Tibial artery (tissue), 4 donors: ENCODE results near the gene RPTOR.

Experiments used
- DNase-seq, 2 donors: peaks; one replicate each; pipeline ENCODE4 v3.0.0-alpha.2; 2019
- H3K27ac ChIP-seq, 2 donors: fragments of 200-600 bp; sonication (generic) in 1 of 2; 1 replicate in 1 of 2; 2 replicates in 1 of 2; pipeline ENCODE4 v1.5.1; 2018 to 2019; ENCODE audit warnings: mild to moderate bottlenecking in 1 of 2
- H3K27me3 ChIP-seq, 2 donors: fragments of 200-600 bp; sonication (generic) in 1 of 2; one replicate each; pipeline versions ENCODE4 v1.5.1 to v1.6.0; 2016 to 2019
- H3K36me3 ChIP-seq, 3 donors: fragments of 200-600 bp; sonication (generic) in 2 of 3; one replicate each; pipeline ENCODE4 v1.5.1; 2016 to 2019; ENCODE audit warnings: mild to moderate bottlenecking in 2 of 3
- H3K4me1 ChIP-seq, 4 donors: fragments of 200-600 bp; sonication (generic) in 2 of 4; 1 replicate in 3 of 4; 2 replicates in 1 of 4; pipeline ENCODE4 v1.5.1; 2016 to 2019
- H3K4me3 ChIP-seq, 2 donors: fragments of 200-600 bp; sonication (generic) in 1 of 2; 1 replicate in 1 of 2; 2 replicates in 1 of 2; pipeline ENCODE4 v1.5.1; 2018 to 2019; ENCODE audit warnings: mild to moderate bottlenecking in 2 of 2
- H3K9me3 ChIP-seq, 3 donors: fragments of 200-600 bp; sonication (generic) in 1 of 3; one replicate each; pipeline ENCODE4 v1.5.1; 2016 to 2019
- intact Hi-C: fragments of 100-400 bp; cut with DNase I; formaldehyde crosslinking; loops from one replicate; pipeline ENCODE4 v1.15.0; 2023; ENCODE audit warnings: low total_unique reads
- TF ChIP-seq, protein P1 (sequence below), 2 experiments: fragments of 200-600 bp in 1 of 2; fragments of 450-650 bp in 1 of 2; IDR thresholded peaks; one replicate each; pipeline ENCODE4 v1.5.1; 2017 to 2019; ENCODE audit warnings: antibody characterized with exemption in 2 of 2, mild to moderate bottlenecking in 1 of 2, moderate library complexity in 1 of 2

Gene RPTOR, protein sequence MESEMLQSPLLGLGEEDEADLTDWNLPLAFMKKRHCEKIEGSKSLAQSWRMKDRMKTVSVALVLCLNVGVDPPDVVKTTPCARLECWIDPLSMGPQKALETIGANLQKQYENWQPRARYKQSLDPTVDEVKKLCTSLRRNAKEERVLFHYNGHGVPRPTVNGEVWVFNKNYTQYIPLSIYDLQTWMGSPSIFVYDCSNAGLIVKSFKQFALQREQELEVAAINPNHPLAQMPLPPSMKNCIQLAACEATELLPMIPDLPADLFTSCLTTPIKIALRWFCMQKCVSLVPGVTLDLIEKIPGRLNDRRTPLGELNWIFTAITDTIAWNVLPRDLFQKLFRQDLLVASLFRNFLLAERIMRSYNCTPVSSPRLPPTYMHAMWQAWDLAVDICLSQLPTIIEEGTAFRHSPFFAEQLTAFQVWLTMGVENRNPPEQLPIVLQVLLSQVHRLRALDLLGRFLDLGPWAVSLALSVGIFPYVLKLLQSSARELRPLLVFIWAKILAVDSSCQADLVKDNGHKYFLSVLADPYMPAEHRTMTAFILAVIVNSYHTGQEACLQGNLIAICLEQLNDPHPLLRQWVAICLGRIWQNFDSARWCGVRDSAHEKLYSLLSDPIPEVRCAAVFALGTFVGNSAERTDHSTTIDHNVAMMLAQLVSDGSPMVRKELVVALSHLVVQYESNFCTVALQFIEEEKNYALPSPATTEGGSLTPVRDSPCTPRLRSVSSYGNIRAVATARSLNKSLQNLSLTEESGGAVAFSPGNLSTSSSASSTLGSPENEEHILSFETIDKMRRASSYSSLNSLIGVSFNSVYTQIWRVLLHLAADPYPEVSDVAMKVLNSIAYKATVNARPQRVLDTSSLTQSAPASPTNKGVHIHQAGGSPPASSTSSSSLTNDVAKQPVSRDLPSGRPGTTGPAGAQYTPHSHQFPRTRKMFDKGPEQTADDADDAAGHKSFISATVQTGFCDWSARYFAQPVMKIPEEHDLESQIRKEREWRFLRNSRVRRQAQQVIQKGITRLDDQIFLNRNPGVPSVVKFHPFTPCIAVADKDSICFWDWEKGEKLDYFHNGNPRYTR (N-terminal part only)

DNA sequence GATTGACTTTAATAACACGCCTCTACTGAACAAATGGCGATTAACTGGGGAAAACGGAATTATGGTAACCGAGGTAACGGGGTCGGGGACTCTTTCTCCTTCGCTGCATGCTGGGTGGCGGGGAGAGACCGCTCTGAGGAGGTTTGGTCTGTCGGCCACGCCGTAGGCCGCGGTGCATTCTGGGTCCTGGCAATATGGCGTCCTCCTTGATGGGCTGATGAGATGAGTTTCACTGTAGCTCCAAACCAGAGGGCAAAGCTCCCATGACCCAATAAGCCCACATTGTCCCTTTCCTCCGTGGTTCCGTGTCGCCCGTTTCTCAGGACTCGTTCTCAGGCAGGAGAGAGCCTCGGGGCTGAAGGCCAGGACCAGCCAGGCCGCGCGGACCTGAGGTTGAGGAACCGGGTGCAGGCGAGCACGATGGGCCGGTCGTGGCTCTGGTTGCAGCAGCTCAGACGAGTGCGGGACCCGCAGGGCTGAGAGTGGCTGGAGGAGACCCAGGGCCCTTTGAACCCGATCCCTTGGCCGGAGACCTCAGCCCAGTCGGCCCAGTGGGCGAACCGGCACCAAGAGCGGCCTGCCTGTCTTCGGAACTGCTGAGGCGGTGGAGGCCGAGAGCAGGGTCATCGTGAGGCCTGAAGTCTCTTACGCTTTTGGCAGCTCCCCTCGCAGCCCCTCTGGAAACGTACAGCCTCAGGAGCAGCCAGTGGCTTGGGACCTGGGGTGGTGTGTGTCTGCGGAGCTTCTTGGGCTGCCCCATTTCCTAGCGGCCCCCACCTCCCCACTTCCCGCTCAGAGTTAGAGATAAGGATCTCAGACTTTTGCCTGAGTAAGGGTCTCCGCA lies at the start of gene RPTOR:
Gene RPTOR (plus strand): TSS at position 184 of the 844 bp plus-strand sequence. CDS start 792 bp downstream, outside the sequence.
- DNase-seq, result peak; percentile 88 to 91
- Histone ChIP-seq H3K27ac (peak within 1 kb of the TSS; percentile 62 to 73), H3K36me3 (no peaks in the 10 kb centered on the region), H3K4me3 (peak within 1 kb of the TSS; percentile 75 to 83), H3K9me3 (no peaks in the 10 kb centered on the region), H3K4me1 (peaks cover 0 to 27% (median 18%) of the 10 kb centered on the region in 4 donors), H3K27me3 (peaks cover 0 to 27% of the 10 kb centered on the region in 2 donors)
- TF ChIP-seq, protein P1, sequence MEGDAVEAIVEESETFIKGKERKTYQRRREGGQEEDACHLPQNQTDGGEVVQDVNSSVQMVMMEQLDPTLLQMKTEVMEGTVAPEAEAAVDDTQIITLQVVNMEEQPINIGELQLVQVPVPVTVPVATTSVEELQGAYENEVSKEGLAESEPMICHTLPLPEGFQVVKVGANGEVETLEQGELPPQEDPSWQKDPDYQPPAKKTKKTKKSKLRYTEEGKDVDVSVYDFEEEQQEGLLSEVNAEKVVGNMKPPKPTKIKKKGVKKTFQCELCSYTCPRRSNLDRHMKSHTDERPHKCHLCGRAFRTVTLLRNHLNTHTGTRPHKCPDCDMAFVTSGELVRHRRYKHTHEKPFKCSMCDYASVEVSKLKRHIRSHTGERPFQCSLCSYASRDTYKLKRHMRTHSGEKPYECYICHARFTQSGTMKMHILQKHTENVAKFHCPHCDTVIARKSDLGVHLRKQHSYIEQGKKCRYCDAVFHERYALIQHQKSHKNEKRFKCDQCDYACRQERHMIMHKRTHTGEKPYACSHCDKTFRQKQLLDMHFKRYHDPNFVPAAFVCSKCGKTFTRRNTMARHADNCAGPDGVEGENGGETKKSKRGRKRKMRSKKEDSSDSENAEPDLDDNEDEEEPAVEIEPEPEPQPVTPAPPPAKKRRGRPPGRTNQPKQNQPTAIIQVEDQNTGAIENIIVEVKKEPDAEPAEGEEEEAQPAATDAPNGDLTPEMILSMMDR (IDR thresholded peaks at IDR 0.05), result no peak
- intact Hi-C loops, result no loop called here

DNA sequence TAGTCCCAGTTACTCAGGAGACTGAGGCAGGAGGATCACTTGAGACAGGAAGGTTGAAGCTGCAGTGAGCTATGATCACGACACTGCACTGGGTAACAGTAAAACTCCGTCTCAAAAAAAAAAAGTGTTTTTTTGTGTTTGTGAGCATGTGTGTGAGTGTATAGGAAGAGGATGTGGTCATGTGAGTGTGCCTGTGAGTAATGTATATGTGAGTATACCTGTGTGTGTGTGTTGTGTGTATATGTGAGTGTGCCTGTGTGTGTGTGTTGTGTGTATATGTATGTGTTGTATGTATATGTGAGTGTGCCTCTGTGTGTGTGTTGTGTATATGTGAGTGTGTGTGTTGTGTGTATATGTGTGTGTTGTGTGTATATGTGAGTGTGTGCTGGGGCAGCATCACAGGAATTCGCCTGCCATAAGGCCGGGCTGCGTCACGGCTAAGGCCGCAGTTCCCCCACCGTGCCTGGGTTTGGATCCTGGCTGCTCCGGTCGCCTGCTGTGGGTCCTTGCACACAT lies 46.9 kb upstream of the RPTOR start:
- H3K4me3 ChIP-seq, result peak overlapping the region in 1 of 2 donors; percentile 26
- no peaks in the 10 kb centered on the region for H3K36me3 ChIP-seq
- TF ChIP-seq, protein P1 (IDR thresholded peaks at IDR 0.05), result no peak
- peaks cover 0 to 12% (median 0%) of the 10 kb centered on the region in 4 donors for H3K4me1 ChIP-seq
- peaks cover 0 to 83% of the 10 kb centered on the region in 2 donors for H3K27me3 ChIP-seq
- no peaks in the 10 kb centered on the region for H3K9me3 ChIP-seq
- no peak overlapping the region for H3K27ac ChIP-seq
- DNase-seq, result no peak
- intact Hi-C loops, result no loop called here

DNA sequence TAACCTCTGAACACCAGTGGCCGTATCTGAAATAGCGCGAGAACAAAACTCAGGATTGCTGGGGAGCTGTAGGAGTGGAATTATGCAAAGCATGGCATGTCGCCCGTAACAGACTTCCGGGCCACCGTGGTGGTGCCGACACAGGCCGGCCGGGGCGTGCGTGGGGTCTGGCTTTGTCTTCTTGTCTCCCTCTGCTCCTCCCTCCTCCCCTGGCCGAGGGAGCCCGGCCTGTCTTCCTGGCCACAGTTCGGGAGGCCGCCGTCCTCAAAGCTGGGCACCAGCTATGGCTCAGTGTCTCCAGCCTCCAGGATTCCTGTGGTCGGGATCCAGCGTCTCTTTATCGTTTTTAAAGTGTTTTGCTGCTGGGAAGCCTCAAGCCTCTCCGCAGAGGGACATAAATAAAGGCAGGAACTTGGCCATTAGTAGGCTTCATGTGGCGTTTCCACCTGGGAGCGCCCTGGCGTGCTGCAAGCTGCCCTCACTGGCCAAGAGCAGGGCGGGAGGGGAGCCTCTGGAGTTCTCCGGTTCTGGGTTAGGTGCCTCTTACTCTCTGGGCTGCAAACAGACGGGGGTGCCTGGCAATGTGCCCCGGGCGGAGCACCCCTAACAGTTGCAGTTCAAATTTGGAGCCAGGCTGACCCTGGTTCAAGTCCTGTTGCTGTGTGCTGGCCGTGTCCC lies 46.3 kb upstream of the RPTOR start:
- H3K27ac ChIP-seq, result no peak overlapping the region
- H3K27me3 ChIP-seq, result peaks cover 0 to 85% of the 10 kb centered on the region in 2 donors
- peak in 1 of 2 donors; percentile 31 for DNase-seq
- H3K36me3 ChIP-seq, result no peaks in the 10 kb centered on the region
- TF ChIP-seq, protein P1 (IDR thresholded peaks at IDR 0.05), result no peak
- H3K9me3 ChIP-seq, result no peaks in the 10 kb centered on the region
- H3K4me3 ChIP-seq, result peak overlapping the region in 1 of 2 donors; percentile 26
- H3K4me1 ChIP-seq, result peaks cover 0 to 8% (median 0%) of the 10 kb centered on the region in 4 donors
- intact Hi-C loops, result no loop called here

DNA sequence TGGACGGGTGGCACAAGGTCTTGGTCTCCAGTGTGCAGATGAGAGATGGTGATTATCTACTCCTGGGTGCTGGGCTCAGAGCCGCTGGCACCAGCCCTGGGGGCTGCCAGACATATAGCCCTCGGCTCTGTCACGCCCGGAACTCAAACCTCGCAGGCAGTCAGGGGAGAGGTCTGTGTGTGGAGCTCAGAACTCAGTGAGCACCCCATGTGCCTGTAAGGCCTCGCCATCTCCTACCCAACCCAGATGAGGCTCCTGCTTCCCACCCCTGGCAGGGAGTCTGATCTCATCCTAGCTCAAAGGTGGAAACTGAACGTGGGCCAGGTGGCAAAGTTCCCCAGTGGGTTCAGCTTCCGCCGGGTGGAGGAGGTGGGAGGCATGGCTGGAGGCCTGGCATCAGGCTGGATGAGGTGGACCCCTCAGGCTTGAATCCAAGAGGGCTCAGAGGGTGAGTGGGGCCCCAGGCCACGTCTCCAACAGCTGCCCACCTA lies 45.7 kb upstream of the RPTOR start:
- Histone ChIP-seq H3K27ac (no peak overlapping the region), H3K9me3 (no peaks in the 10 kb centered on the region), H3K4me3 (no peak overlapping the region), H3K27me3 (peaks cover 0 to 85% of the 10 kb centered on the region in 2 donors), H3K4me1 (peaks cover 0 to 7% (median 0%) of the 10 kb centered on the region in 4 donors), H3K36me3 (no peaks in the 10 kb centered on the region)
- intact Hi-C loops, result no loop called here
- DNase-seq, result no peak
- TF ChIP-seq, protein P1 (IDR thresholded peaks at IDR 0.05), result no peak
